Measurements from ENCODE around the gene ALLC.
"Not testable (repeated sequence)": the region's sequence is repeated elsewhere in the genome, so short reads cannot be mapped to it uniquely, and the experiment has no call there.

DNA sequence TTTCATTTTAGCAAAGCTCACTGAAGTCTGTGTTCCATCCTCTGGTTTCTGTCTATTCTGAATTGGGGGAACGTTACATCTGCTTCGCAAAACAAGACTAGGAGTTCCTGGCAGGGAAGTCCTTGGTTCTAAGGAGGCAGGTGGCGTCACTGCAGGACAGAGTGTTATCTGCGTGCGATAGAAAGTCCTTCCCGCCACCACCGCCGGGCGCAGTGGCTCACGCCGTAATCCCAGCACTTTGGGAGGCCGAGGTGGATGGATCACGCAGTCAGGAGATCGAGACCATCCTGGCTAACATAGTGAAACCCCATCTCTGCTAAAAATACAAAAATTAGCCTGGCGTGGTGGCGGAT is 22.0 kb upstream of the ALLC start:
- TF ChIP-seq, protein P1, sequence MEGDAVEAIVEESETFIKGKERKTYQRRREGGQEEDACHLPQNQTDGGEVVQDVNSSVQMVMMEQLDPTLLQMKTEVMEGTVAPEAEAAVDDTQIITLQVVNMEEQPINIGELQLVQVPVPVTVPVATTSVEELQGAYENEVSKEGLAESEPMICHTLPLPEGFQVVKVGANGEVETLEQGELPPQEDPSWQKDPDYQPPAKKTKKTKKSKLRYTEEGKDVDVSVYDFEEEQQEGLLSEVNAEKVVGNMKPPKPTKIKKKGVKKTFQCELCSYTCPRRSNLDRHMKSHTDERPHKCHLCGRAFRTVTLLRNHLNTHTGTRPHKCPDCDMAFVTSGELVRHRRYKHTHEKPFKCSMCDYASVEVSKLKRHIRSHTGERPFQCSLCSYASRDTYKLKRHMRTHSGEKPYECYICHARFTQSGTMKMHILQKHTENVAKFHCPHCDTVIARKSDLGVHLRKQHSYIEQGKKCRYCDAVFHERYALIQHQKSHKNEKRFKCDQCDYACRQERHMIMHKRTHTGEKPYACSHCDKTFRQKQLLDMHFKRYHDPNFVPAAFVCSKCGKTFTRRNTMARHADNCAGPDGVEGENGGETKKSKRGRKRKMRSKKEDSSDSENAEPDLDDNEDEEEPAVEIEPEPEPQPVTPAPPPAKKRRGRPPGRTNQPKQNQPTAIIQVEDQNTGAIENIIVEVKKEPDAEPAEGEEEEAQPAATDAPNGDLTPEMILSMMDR (IDR thresholded peaks at IDR 0.05): not testable (repeated sequence)
- not testable (repeated sequence) for TF ChIP-seq POLR2A (IDR thresholded peaks at IDR 0.05)
